Measurements from ENCODE around the gene MCU. TPM values are rescaled to one million over a fixed set of nuclear protein-coding genes. Genes with fewer than 3 reads are reported as not detected.
A peak's percentile ranks its signal among the peaks of the same experiment; 100 is the strongest.

The MCU gene
- total RNA-seq, 1 donor from 2014 or later = 63.8 TPM

DNA sequence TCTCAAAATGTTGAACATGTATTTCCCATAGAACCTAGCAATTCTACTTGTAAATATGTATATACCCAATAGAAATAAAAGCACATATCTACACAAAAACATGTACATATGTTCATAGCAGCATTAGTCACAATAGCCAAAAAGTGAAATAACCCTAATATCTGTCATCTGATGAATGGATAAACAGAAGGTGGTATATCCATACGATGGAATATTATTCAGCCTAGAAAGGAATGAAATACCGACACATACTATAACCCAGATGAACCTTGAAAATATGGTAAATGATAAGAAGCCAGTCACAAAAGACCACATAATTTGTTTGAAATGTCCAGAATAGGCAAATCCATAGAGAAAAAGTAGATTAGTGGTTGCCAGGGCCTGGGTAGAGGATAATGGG, 87.9 kb downstream of the MCU start:
- peak overlapping the region; percentile 45 for H3K27ac Mint-ChIP-seq
- no peaks in the 10 kb centered on the region for H3K27me3 Mint-ChIP-seq
- DNase-seq (ENCODE audit: low spot score, unreplicated experiment) = no peak
- H3K4me1 Mint-ChIP-seq (ENCODE audit: low read depth) = peaks cover 33% of the 10 kb centered on the region
- H3K9me3 Mint-ChIP-seq (ENCODE audit: low read depth) = peaks cover 28% of the 10 kb centered on the region
- H3K36me3 Mint-ChIP-seq (ENCODE audit: insufficient read depth) = peaks cover 30% of the 10 kb centered on the region
- TF ChIP-seq, protein P1, sequence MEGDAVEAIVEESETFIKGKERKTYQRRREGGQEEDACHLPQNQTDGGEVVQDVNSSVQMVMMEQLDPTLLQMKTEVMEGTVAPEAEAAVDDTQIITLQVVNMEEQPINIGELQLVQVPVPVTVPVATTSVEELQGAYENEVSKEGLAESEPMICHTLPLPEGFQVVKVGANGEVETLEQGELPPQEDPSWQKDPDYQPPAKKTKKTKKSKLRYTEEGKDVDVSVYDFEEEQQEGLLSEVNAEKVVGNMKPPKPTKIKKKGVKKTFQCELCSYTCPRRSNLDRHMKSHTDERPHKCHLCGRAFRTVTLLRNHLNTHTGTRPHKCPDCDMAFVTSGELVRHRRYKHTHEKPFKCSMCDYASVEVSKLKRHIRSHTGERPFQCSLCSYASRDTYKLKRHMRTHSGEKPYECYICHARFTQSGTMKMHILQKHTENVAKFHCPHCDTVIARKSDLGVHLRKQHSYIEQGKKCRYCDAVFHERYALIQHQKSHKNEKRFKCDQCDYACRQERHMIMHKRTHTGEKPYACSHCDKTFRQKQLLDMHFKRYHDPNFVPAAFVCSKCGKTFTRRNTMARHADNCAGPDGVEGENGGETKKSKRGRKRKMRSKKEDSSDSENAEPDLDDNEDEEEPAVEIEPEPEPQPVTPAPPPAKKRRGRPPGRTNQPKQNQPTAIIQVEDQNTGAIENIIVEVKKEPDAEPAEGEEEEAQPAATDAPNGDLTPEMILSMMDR (IDR thresholded peaks at IDR 0.05; ENCODE audit: unreplicated experiment) = no peak
- H3K4me3 Mint-ChIP-seq (ENCODE audit: low read depth) = no peak overlapping the region

DNA sequence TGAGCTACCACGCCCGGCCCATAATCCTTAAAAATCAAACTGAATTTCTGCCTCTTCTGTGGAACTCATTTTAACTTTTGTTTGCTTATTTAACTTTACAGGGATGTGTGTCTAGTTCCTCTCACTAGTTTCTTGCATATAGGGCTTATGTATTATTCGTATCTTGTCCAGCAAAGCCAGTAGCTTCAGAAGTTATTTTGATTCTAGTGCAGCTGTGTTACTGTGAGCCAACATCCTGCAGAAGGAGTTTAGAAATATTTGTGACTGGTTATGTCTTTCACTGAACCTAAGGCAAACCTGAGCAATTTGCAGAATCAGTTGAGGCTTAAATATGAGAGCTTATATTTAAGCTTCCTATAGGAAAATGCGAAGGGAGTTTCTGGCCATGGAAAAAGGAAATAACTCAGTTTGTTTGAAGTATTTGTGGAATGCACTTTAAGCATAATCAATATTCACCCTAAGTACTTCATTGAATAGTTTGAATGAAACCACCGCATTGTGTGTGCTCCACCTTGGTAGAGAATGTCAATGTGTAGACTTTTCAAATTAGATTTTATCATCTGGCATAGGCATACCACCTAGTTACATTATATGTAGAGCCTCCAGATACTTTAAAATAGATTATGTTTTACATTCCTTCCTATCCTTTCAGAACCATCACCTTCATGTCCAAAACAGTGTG, 90.8 kb downstream of the MCU start:
- DNase-seq (ENCODE audit: low spot score, unreplicated experiment) = no peak
- no peaks in the 10 kb centered on the region for H3K27me3 Mint-ChIP-seq
- H3K9me3 Mint-ChIP-seq (ENCODE audit: low read depth) = peaks cover 10% of the 10 kb centered on the region
- peaks cover 14% of the 10 kb centered on the region for H3K36me3 Mint-ChIP-seq (ENCODE audit: insufficient read depth)
- no peak overlapping the region for H3K4me3 Mint-ChIP-seq (ENCODE audit: low read depth)
- H3K27ac Mint-ChIP-seq = peak overlapping the region; percentile 90
- H3K4me1 Mint-ChIP-seq (ENCODE audit: low read depth) = peaks cover 45% of the 10 kb centered on the region
- TF ChIP-seq, protein P1 (IDR thresholded peaks at IDR 0.05; ENCODE audit: unreplicated experiment) = no peak

DNA sequence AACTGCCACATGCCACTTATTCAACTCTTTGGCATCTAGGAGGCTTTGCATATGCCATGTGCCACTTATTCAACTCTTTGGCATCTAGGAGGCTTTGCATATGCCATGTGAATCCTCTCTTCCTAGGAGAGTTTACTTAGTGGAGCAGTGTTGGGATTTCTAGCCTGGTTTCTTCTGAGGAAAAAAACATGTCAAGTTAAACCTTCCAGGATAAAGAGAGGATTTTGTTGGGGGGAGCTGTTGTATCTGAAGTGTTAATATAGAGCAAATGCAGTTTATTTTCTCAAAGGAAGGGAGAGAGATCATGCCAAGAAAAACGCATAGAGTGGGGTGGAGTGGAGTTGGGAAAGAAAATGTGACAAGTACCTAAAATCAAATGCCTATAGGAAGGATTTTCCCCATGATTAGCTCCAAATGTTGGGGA, 91.5 kb downstream of the MCU start:
- Mint-ChIP-seq H3K4me1 (ENCODE audit: low read depth) (peaks cover 49% of the 10 kb centered on the region), H3K36me3 (ENCODE audit: insufficient read depth) (peaks cover 14% of the 10 kb centered on the region), H3K9me3 (ENCODE audit: low read depth) (peaks cover 12% of the 10 kb centered on the region), H3K27me3 (no peaks in the 10 kb centered on the region), H3K27ac (peak overlapping the region; percentile 90), H3K4me3 (ENCODE audit: low read depth) (no peak overlapping the region)
- TF ChIP-seq, protein P1 (IDR thresholded peaks at IDR 0.05; ENCODE audit: unreplicated experiment) = no peak
- DNase-seq (ENCODE audit: low spot score, unreplicated experiment) = no peak

DNA sequence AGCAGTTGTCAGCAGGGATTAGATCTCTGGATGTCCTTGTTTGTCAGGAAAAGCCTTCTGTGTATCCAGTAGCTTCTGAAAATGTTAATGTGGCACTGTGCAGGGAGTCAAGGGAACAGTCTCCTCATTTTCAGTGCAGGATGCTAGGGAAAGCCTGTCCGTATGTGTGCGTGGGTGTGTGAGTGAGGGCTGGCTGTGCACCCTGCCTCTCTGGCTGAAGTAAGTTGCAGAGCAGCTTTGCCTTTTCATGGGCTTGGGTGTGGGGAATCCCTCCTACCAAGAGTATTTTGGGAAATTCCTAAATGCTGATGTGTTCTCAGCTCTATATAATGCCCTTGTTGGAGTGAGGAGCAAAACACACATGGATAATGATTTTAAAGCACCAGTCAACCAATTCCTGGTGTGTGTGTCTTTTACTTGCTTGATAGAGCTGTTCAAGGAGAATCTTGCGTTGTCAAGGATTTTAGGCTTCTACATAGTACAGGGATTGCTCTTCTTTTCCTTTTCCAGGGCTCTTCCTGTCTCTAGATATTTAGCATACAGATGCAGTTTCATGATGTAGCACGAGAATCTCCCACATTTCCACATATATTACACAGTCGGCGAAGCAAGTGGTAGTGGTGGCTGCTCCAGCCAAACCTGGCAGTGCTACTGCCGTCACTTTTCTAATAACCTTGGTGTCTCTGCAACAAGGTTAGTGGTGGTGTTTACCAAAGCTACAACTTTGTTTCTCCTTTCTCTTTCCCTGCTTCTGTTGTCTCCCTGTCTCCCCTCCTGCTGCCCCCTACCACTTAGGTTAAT, 92.8 kb downstream of the MCU start:
- no peaks in the 10 kb centered on the region for H3K27me3 Mint-ChIP-seq
- peak overlapping the region; percentile 10 for H3K4me3 Mint-ChIP-seq (ENCODE audit: low read depth)
- H3K4me1 Mint-ChIP-seq (ENCODE audit: low read depth) = peaks cover 55% of the 10 kb centered on the region
- TF ChIP-seq, protein P1 (IDR thresholded peaks at IDR 0.05; ENCODE audit: unreplicated experiment) = no peak
- no peak for DNase-seq (ENCODE audit: low spot score, unreplicated experiment)
- H3K36me3 Mint-ChIP-seq (ENCODE audit: insufficient read depth) = peaks cover 8% of the 10 kb centered on the region
- peak overlapping the region; percentile 73 for H3K27ac Mint-ChIP-seq
- H3K9me3 Mint-ChIP-seq (ENCODE audit: low read depth) = peaks cover 5% of the 10 kb centered on the region

DNA sequence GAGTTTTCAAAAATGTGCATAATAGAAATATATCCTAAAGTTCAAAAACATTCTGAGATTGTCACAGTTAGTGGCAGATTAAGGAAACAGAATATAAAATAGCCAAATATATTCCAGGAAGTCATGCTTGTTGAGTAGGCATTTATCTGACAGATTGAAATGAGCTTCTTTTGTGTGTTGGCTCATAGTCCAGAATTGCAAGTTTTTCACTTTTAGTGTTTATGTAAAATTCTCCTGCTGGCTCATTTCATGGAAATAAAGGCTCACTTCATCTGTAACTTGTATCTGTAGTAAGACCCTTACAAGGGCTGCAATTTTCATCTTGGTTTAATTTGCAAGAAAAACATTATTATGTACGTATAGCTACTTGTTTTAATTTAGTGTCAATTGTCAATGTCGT, 93.5 kb downstream of the MCU start:
- Mint-ChIP-seq H3K36me3 (ENCODE audit: insufficient read depth) (peaks cover 5% of the 10 kb centered on the region), H3K4me3 (ENCODE audit: low read depth) (no peak overlapping the region), H3K27ac (peak overlapping the region; percentile 73), H3K4me1 (ENCODE audit: low read depth) (peaks cover 59% of the 10 kb centered on the region), H3K9me3 (ENCODE audit: low read depth) (peaks cover 2% of the 10 kb centered on the region), H3K27me3 (no peaks in the 10 kb centered on the region)
- TF ChIP-seq, protein P1 (IDR thresholded peaks at IDR 0.05; ENCODE audit: unreplicated experiment) = no peak
- no peak for DNase-seq (ENCODE audit: low spot score, unreplicated experiment)
